K562 (cell line): ENCODE measurements around the gene UTP25. TPM values are rescaled to one million over a fixed set of nuclear protein-coding genes. Genes with fewer than 3 reads are reported as not detected.

Experiments used
- E2F6 ChIP-seq, 2 experiments: IDR thresholded peaks; 2 replicates each; pipeline ENCODE4 v1.6.1; 2011; ENCODE audit warnings: borderline replicate concordance in 1 of 2, control low read depth in 1 of 2, low read depth in 1 of 2, low read length in 1 of 2, mild to moderate bottlenecking in 1 of 2, mixed read lengths in 1 of 2, moderate library complexity in 1 of 2; ENCODE audit not compliant: insufficient read depth in 1 of 2, insufficient read length in 1 of 2, poor library complexity in 1 of 2, severe bottlenecking in 1 of 2; ENCODE audit errors: extremely low read depth in 1 of 2
- ETV5 ChIP-seq: sonication (generic); formaldehyde crosslinking; IDR thresholded peaks from 2 replicates; pipeline ENCODE4 v1.4.0; 2020; ENCODE audit warnings: low read depth, mild to moderate bottlenecking, missing genetic modification reagents
- FOXJ3 ChIP-seq: sonication (generic); formaldehyde crosslinking; IDR thresholded peaks from 2 replicates; pipeline ENCODE4 v1.4.0; 2020; ENCODE audit warnings: mild to moderate bottlenecking, missing genetic modification reagents
- KHSRP ChIP-seq: fragments of 450-650 bp; IDR thresholded peaks from 2 replicates; pipeline ENCODE4 v1.6.1; 2017
- NFRKB ChIP-seq: fragments of 450-650 bp; IDR thresholded peaks from 2 replicates; pipeline ENCODE4 v1.6.1; 2016; ENCODE audit warnings: low read depth
- SOX6 ChIP-seq: fragments of 450-650 bp; IDR thresholded peaks from 2 replicates; pipeline ENCODE4 v1.6.1; 2014; ENCODE audit warnings: mild to moderate bottlenecking
- TEAD2 ChIP-seq: fragments of 450-650 bp; IDR thresholded peaks from 2 replicates; pipeline ENCODE4 v1.6.1; 2016; ENCODE audit warnings: missing genetic modification characterization, control low read depth, missing compliant biosample characterization
- ZNF318 ChIP-seq, 2 experiments: fragments of 450-650 bp; IDR thresholded peaks; 2 replicates each; pipeline ENCODE4 v1.6.1; 2016; ENCODE audit warnings: mild to moderate bottlenecking in 2 of 2, borderline replicate concordance in 1 of 2, low read depth in 1 of 2, moderate library complexity in 1 of 2
- ZNF639 ChIP-seq, 2 experiments: fragments of 200-800 bp in 1 of 2; sonication (Bioruptor generic) in 1 of 2; sonication (generic) in 1 of 2; formaldehyde crosslinking in 1 of 2; IDR thresholded peaks in 1 of 2; conservative IDR thresholded peaks in 1 of 2; 2 replicates each; pipeline versions ENCODE4 v1.5.0 to v1.6.1; 2016 to 2020; ENCODE audit warnings: missing compliant biosample characterization in 1 of 2, missing genetic modification characterization in 1 of 2, missing genetic modification reagents in 1 of 2
- polyA plus RNA-seq, 8 experiments: library from polyadenylated mRNA; depleted of rRNA in 4 of 8; stranded (reverse) in 5 of 8; unstranded in 3 of 8; fragments of >200 nt; fragmentation: Nextera tagmentation in 2 of 8; fragmentation: Illumina TruSeq in 1 of 8; extraction: Ambion mirVana in 2 of 8; extraction: Trizol in 1 of 8; gene quantifications; 2 replicates each; pipeline versions ENCODE4 v1.2.1 to v1.2.3, GENCODE V29; 2011 to 2014; ENCODE audit warnings: inconsistent platforms in 1 of 8, missing spikeins in 1 of 8
- total RNA-seq, 7 experiments: library from RNA; depleted of rRNA in 6 of 7; stranded (reverse); fragments of >200 nt in 6 of 7; fragmentation: Illumina TruSeq in 2 of 7; extraction: Trizol in 2 of 7; gene quantifications; 2 replicates each; pipeline versions ENCODE4 v1.2.1 to v1.2.3, GENCODE V29; 2011 to 2021; ENCODE audit warnings: low replicate concordance in 1 of 7

Gene UTP25
- total and polyA plus RNA-seq, 9 of the 15 experiments (the other 6 are each of a cell fraction or from before 2014, with no cell fraction given) = 5.7 to 17.6 (median 12.0) TPM

- TF ChIP-seq ZNF318 (IDR thresholded peaks at IDR 0.05; ENCODE audit: borderline replicate concordance in 1 of 2, low read depth in 1 of 2) (peak in 1 of 2 experiments; percentile 51; a peak in 1 of 4 replicates), ZNF639 (CRISPR knock-in tag; conservative IDR thresholded peaks at IDR 0.05 in 1 of 2, IDR thresholded peaks at IDR 0.05 in 1 of 2) (peak in 1 of 2 experiments; percentile 65; a peak in 2 of 4 replicates), FOXJ3 (CRISPR knock-in tag) (no peak), E2F6 (IDR thresholded peaks at IDR 0.05; ENCODE audit: borderline replicate concordance in 1 of 2, extremely low read depth in 1 of 2, insufficient read depth in 1 of 2, insufficient read length in 1 of 2, low read depth in 1 of 2, low read length in 1 of 2, poor library complexity in 1 of 2, severe bottlenecking in 1 of 2) (peak; percentile 61 to 66), ETV5 (peak; percentile 100), NFRKB (no peak), TEAD2 (tag) (no peak), KHSRP (no peak), SOX6 (peak; percentile 89)
Observed at GRCh38 chr1:209827384-209828262, at the start of gene UTP25 (continued).
